Gastroesophageal sphincter (tissue), 4 donors: ENCODE results near the gene UTP25. TPM values are rescaled to one million over a fixed set of nuclear protein-coding genes. Genes with fewer than 3 reads are reported as not detected.

Experiments used
- ATAC-seq: fragments of 150-250 bp; one replicate; pipeline ENCODE4 v1.9.1; 2016; ENCODE audit warnings: mild to moderate bottlenecking, moderate library complexity
- H3K27ac ChIP-seq, 4 donors: fragments of 200-600 bp; sonication (generic) in 3 of 4; 1 replicate in 3 of 4; 2 replicates in 1 of 4; pipeline ENCODE4 v1.5.1; 2016 to 2019
- H3K27me3 ChIP-seq: fragments of 200-600 bp; sonication (generic); one replicate; pipeline ENCODE4 v1.5.1; 2019
- H3K36me3 ChIP-seq, 2 donors: fragments of 200-600 bp; sonication (generic); one replicate each; pipeline ENCODE4 v1.5.1; 2019; ENCODE audit warnings: control low read depth in 1 of 2
- H3K4me1 ChIP-seq, 3 donors: fragments of 200-600 bp; sonication (generic); 1 replicate in 2 of 3; 2 replicates in 1 of 3; pipeline ENCODE4 v1.5.1; 2016 to 2019; ENCODE audit warnings: control low read depth in 2 of 3
- H3K4me3 ChIP-seq, 2 donors: fragments of 200-600 bp; sonication (generic); one replicate each; pipeline ENCODE4 v1.5.1; 2019; ENCODE audit warnings: mild to moderate bottlenecking in 1 of 2, moderate library complexity in 1 of 2
- H3K9me3 ChIP-seq, 3 donors: fragments of 200-600 bp; sonication (generic); one replicate each; pipeline ENCODE4 v1.5.1; 2017 to 2019; ENCODE audit warnings: control low read depth in 2 of 3
- CTCF ChIP-seq, 4 experiments: fragments of 200-600 bp in 2 of 4; fragments of 450-650 bp in 2 of 4; sonication (generic) in 1 of 4; IDR thresholded peaks; one replicate each; pipeline ENCODE4 v1.5.1; 2017 to 2019; ENCODE audit warnings: antibody characterized with exemption in 4 of 4, mild to moderate bottlenecking in 2 of 4, moderate library complexity in 2 of 4
- EP300 ChIP-seq: sonication (generic); formaldehyde crosslinking; IDR thresholded peaks from one replicate; pipeline ENCODE4 v1.6.1; 2017; ENCODE audit warnings: antibody characterized with exemption, mild to moderate bottlenecking
- POLR2A ChIP-seq, 2 donors: fragments of 450-650 bp; IDR thresholded peaks; one replicate each; pipeline ENCODE4 v1.6.1; 2017; ENCODE audit warnings: antibody characterized with exemption in 2 of 2, mild to moderate bottlenecking in 2 of 2, moderate library complexity in 1 of 2
- POLR2AphosphoS5 ChIP-seq: sonication (generic); formaldehyde crosslinking; IDR thresholded peaks from one replicate; pipeline ENCODE4 v1.6.1; 2017; ENCODE audit warnings: antibody characterized with exemption
- WGBS, 2 donors: methylation state at CpG; one replicate each; pipeline ENCODE4 v1.1.5; 2018; ENCODE audit warnings: low coverage in 1 of 2; 5-methylcytosine and 5-hydroxymethylcytosine counted together
- total RNA-seq, 4 donors: library from RNA; depleted of rRNA; stranded (reverse); fragments of >200 nt; gene quantifications; one replicate each; pipeline ENCODE4 v1.1.0, GENCODE V29; 2016

The UTP25 gene
- total RNA-seq, 4 donors from 2014 or later, result 4.5 to 8.7 (median 8.0) TPM

GRCh38 chr1:209784265-209785169 lies 43.3 kb upstream of the UTP25 start, which contains the start of gene C1orf74:
Gene C1orf74, minus strand, starts transcription at chr1:209784559. Its CDS starts 925 bp downstream, at chr1:209783634.
- Histone ChIP-seq H3K27me3 (no peaks in the 10 kb centered on the region), H3K27ac (peak within 1 kb of the TSS; percentile 71 to 86 (median 82)), H3K9me3 (no peaks in the 10 kb centered on the region), H3K4me3 (peak within 1 kb of the TSS; percentile 58 to 77), H3K4me1 (peaks cover 7 to 49% (median 12%) of the 10 kb centered on the region in 3 donors), H3K36me3 (no peaks in the 10 kb centered on the region)
- ATAC-seq, result peak; percentile 99
- 7 to 20% methylated on average over 5 to 16 of the region's 48 CpGs for WGBS, 2 donors
- TF ChIP-seq EP300, result no peak
- peak in 1 of 4 experiments; percentile 6 for TF ChIP-seq CTCF (IDR thresholded peaks at IDR 0.05)
- peak; percentile 85 for TF ChIP-seq POLR2AphosphoS5
- TF ChIP-seq POLR2A (IDR thresholded peaks at IDR 0.05), result peak; percentile 67 to 79

- no peak for TF ChIP-seq EP300
- no peak for TF ChIP-seq POLR2AphosphoS5
- TF ChIP-seq CTCF (IDR thresholded peaks at IDR 0.05), result no peak
- no peak for TF ChIP-seq POLR2A (IDR thresholded peaks at IDR 0.05)
- 94 to 98% methylated on average over 4 of the region's 4 CpGs for WGBS, 2 donors
- no peak for ATAC-seq
- peak overlapping the region in 3 of 4 donors; percentile 22 to 83 (median 82) for H3K27ac ChIP-seq
- no peak overlapping the region for H3K4me3 ChIP-seq
- no peaks in the 10 kb centered on the region for H3K36me3 ChIP-seq
- H3K4me1 ChIP-seq, result peaks cover 7 to 49% (median 12%) of the 10 kb centered on the region in 3 donors
- H3K27me3 ChIP-seq, result no peaks in the 10 kb centered on the region
- H3K9me3 ChIP-seq, result no peaks in the 10 kb centered on the region
Observed at GRCh38 chr1:209785592-209785991, 42.2 kb upstream of the UTP25 start.

GRCh38 chr1:209786146-209786545 lies 41.6 kb upstream of the UTP25 start:
- Histone ChIP-seq H3K4me3 (no peak overlapping the region), H3K9me3 (no peaks in the 10 kb centered on the region), H3K36me3 (no peaks in the 10 kb centered on the region), H3K4me1 (peaks cover 7 to 49% (median 12%) of the 10 kb centered on the region in 3 donors), H3K27ac (peak overlapping the region in 2 of 4 donors; percentile 22 to 83), H3K27me3 (no peaks in the 10 kb centered on the region)
- TF ChIP-seq POLR2A (IDR thresholded peaks at IDR 0.05), result no peak
- no peak for TF ChIP-seq EP300
- 52 to 62% methylated on average over 4 of the region's 4 CpGs for WGBS, 2 donors
- ATAC-seq, result no peak

- Histone ChIP-seq H3K27ac (peak overlapping the region; percentile 74 to 85 (median 80)), H3K4me3 (no peak overlapping the region), H3K36me3 (no peaks in the 10 kb centered on the region), H3K27me3 (no peaks in the 10 kb centered on the region), H3K9me3 (no peaks in the 10 kb centered on the region), H3K4me1 (peaks cover 7 to 49% (median 12%) of the 10 kb centered on the region in 3 donors)
- no peak for TF ChIP-seq POLR2AphosphoS5
- TF ChIP-seq EP300, result no peak
- no peak for TF ChIP-seq CTCF (IDR thresholded peaks at IDR 0.05)
- TF ChIP-seq POLR2A (IDR thresholded peaks at IDR 0.05), result no peak
- ATAC-seq, result no peak
- 18% methylated on average over 2 of the region's 2 CpGs; no CpG with 5 or more reads in 1 of the 2 donors for WGBS, 2 donors
Observed at GRCh38 chr1:209787551-209787950, 40.2 kb upstream of the UTP25 start.

- Histone ChIP-seq H3K27me3 (no peaks in the 10 kb centered on the region), H3K4me3 (no peak overlapping the region), H3K36me3 (no peaks in the 10 kb centered on the region), H3K4me1 (peaks cover 4 to 37% (median 7%) of the 10 kb centered on the region in 3 donors), H3K9me3 (no peaks in the 10 kb centered on the region), H3K27ac (peak overlapping the region in 1 of 4 donors; percentile 83)
- ATAC-seq, result no peak
- no peak for TF ChIP-seq POLR2A (IDR thresholded peaks at IDR 0.05)
- TF ChIP-seq POLR2AphosphoS5, result no peak
- no peak for TF ChIP-seq CTCF (IDR thresholded peaks at IDR 0.05)
- TF ChIP-seq EP300, result no peak
- WGBS, 2 donors, result 67% methylated on average over 1 of the region's 1 CpG; no CpG with 5 or more reads in 1 of the 2 donors
Observed at GRCh38 chr1:209789245-209789644, 38.5 kb upstream of the UTP25 start.
